Gastrocnemius medialis (tissue), 4 donors: ENCODE measurements around the gene MAGIX. TPM values are rescaled to one million over a fixed set of nuclear protein-coding genes. Genes with fewer than 3 reads are reported as not detected.

Experiments used
- ATAC-seq, 2 donors: fragments of 150-250 bp; one replicate each; pipeline ENCODE4 v1.9.1; 2016
- DNase-seq, 2 donors: peaks; one replicate each; pipeline ENCODE4 v3.0.0-alpha.2; 2019
- H3K27ac ChIP-seq, 4 donors: fragments of 200-600 bp; sonication (generic); 1 replicate in 1 of 4; 2 replicates in 3 of 4; pipeline ENCODE4 v1.5.1; 2016 to 2018; ENCODE audit warnings: mild to moderate bottlenecking in 2 of 4, moderate library complexity in 1 of 4
- H3K27me3 ChIP-seq, 3 donors: fragments of 200-600 bp; sonication (generic) in 2 of 3; 1 replicate in 1 of 3; 2 replicates in 2 of 3; pipeline versions ENCODE4 v1.5.1 to v1.6.0; 2016 to 2019; ENCODE audit warnings: mild to moderate bottlenecking in 1 of 3, moderate library complexity in 1 of 3
- H3K36me3 ChIP-seq, 2 donors: fragments of 200-600 bp; sonication (generic) in 1 of 2; one replicate each; pipeline ENCODE4 v1.5.1; 2017 to 2018
- H3K4me1 ChIP-seq, 2 donors: fragments of 200-600 bp; sonication (generic) in 1 of 2; one replicate each; pipeline ENCODE4 v1.5.1; 2016 to 2017; ENCODE audit warnings: mild to moderate bottlenecking in 2 of 2
- H3K4me3 ChIP-seq, 4 donors: fragments of 200-600 bp; sonication (generic) in 3 of 4; 1 replicate in 1 of 4; 2 replicates in 3 of 4; pipeline ENCODE4 v1.5.1; 2016 to 2019; ENCODE audit warnings: mild to moderate bottlenecking in 2 of 4
- H3K9me3 ChIP-seq, 3 donors: fragments of 200-600 bp; sonication (generic) in 2 of 3; 1 replicate in 1 of 3; 2 replicates in 2 of 3; pipeline ENCODE4 v1.5.1; 2016 to 2019
- POLR2A ChIP-seq, 2 donors: fragments of 450-650 bp; IDR thresholded peaks; one replicate each; pipeline ENCODE4 v1.6.1; 2017; ENCODE audit warnings: antibody characterized with exemption in 2 of 2, mild to moderate bottlenecking in 2 of 2, moderate library complexity in 2 of 2
- in situ Hi-C, 4 donors: fragments of 200-750 bp; cut with MboI; loops; one replicate each; pipeline versions ENCODE4 v1.15.0 to v1.8.0; 2017; ENCODE audit warnings: low sequenced_read_pairs in 4 of 4
- intact Hi-C: fragments of 100-400 bp; cut with DNase I; formaldehyde crosslinking; loops from one replicate; pipeline ENCODE4 v1.15.1; 2023; ENCODE audit warnings: low total_unique reads
- total RNA-seq, 4 donors: library from RNA; depleted of rRNA; stranded (reverse); fragments of >200 nt; gene quantifications; one replicate each; pipeline versions ENCODE4 v1.1.0 to v1.2.3, GENCODE V29; 2016
- TF ChIP-seq, protein P1 (sequence below), 5 experiments: fragments of 450-650 bp in 3 of 5; fragments of 200-600 bp in 2 of 5; sonication (generic) in 2 of 5; IDR thresholded peaks in 4 of 5; conservative IDR thresholded peaks in 1 of 5; 1 replicate in 4 of 5; 2 replicates in 1 of 5; pipeline ENCODE4 v1.5.1; 2016 to 2019; ENCODE audit warnings: antibody characterized with exemption in 5 of 5, mild to moderate bottlenecking in 3 of 5, moderate library complexity in 3 of 5

MAGIX gene
- total RNA-seq, 4 donors from 2014 or later = 2.7 to 7.3 (median 5.3) TPM

DNA sequence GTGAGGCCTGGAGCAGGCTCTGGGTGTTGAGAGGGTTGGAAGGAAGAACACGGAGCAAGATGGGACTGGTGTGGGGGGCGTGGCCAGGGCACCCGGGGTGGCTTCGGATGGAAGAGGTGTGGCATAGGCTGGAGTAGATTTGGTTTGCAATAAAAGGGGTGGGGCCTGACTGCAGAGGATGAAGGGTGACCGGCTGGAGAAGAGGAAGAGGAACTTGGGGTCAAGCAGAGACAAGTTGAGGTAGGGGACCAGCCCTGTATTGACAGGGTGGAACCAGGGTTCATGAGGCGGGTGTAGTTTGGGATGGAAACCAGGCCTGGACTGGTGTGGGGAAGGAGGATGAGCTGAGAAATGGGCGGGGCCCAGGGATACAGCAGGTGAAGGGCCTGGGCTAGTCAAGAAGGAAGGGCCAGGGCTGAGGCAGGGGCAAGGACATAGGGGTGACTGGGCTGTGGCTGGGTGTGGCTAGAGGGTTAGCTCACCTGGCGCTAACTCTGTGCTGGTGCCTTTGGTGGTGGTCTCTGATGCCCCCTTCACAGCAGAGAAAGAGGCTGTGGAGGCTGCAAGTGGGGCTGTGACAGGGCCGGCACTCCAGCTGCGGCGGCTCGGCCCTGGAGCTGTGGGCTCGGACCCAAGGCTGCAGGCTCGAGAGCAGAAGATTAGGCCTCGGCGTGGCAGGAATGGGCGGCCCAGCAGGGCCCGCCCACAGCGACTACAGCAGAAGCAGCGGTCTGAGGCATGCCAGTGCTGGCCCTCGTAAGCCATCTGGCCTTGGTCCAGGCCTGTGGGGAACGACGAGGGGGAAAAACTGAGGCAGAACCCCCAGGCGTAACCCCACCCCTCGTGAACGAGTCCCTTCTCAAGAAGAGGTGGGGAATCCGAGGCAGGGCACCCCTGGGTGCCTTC lies 14.1 kb downstream of the MAGIX start:
- ATAC-seq (no peak), DNase-seq (no peak)
- H3K4me3 ChIP-seq = no peak overlapping the region
- no peaks in the 10 kb centered on the region for H3K27me3 ChIP-seq
- no peak for TF ChIP-seq POLR2A (IDR thresholded peaks at IDR 0.05)
- TF ChIP-seq, protein P1, sequence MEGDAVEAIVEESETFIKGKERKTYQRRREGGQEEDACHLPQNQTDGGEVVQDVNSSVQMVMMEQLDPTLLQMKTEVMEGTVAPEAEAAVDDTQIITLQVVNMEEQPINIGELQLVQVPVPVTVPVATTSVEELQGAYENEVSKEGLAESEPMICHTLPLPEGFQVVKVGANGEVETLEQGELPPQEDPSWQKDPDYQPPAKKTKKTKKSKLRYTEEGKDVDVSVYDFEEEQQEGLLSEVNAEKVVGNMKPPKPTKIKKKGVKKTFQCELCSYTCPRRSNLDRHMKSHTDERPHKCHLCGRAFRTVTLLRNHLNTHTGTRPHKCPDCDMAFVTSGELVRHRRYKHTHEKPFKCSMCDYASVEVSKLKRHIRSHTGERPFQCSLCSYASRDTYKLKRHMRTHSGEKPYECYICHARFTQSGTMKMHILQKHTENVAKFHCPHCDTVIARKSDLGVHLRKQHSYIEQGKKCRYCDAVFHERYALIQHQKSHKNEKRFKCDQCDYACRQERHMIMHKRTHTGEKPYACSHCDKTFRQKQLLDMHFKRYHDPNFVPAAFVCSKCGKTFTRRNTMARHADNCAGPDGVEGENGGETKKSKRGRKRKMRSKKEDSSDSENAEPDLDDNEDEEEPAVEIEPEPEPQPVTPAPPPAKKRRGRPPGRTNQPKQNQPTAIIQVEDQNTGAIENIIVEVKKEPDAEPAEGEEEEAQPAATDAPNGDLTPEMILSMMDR (IDR thresholded peaks at IDR 0.05 in 4 of 5, conservative IDR thresholded peaks at IDR 0.05 in 1 of 5) = no peak
- in situ Hi-C loops (no loop called here), intact Hi-C loops (loop anchor here (10.0 kb wide), 1 partner anchor 1692 kb away; the partner anchor contains the start of gene ZNF41)
- peak overlapping the region; percentile 39 to 70 (median 54) for H3K27ac ChIP-seq
- H3K9me3 ChIP-seq = no peaks in the 10 kb centered on the region
- H3K36me3 ChIP-seq = peaks cover 0 to 19% of the 10 kb centered on the region in 2 donors
- H3K4me1 ChIP-seq = peaks cover 0 to 3% of the 10 kb centered on the region in 2 donors

DNA sequence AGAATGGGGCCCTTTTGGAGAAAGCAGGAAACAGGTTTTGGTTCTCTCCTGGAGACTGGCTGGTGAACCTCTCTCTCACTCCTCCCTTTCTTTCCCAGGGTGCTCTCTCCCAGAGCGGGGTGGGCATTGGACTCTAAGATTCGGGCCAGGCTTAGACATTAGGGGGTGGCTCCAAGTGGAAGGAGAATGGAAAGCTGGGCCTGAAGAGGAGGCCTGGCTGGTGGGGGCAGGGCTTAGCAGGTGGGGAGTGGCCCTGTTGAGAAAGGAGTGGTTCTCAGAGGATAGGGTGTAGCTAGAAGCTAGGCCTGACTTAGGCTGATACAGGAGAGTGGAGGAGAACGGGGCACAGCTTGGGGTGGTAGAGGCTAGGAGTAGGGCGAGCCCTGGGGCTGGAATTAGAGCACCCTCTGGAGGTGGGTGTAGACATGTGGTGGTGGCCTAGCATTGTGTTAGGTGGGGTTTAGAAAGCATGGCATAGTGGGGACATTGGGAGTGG lies 14.8 kb downstream of the MAGIX start:
- in situ Hi-C loops = no loop called here
- Histone ChIP-seq H3K27ac (peak overlapping the region; percentile 39 to 70 (median 54)), H3K27me3 (no peaks in the 10 kb centered on the region), H3K4me1 (peaks cover 0 to 3% of the 10 kb centered on the region in 2 donors), H3K9me3 (no peaks in the 10 kb centered on the region), H3K4me3 (no peak overlapping the region), H3K36me3 (peaks cover 0 to 19% of the 10 kb centered on the region in 2 donors)
- peak; percentile 61 to 74 for ATAC-seq
- DNase-seq = peak in 1 of 2 donors; percentile 37
- TF ChIP-seq, protein P1 (IDR thresholded peaks at IDR 0.05 in 4 of 5, conservative IDR thresholded peaks at IDR 0.05 in 1 of 5) = peak in 2 of 5 experiments; percentile 10 to 45
- no peak for TF ChIP-seq POLR2A (IDR thresholded peaks at IDR 0.05)
- intact Hi-C loops = loop anchor here (10.0 kb wide), 1 partner anchor 1693 kb away; the partner anchor contains the start of gene ZNF41

DNA sequence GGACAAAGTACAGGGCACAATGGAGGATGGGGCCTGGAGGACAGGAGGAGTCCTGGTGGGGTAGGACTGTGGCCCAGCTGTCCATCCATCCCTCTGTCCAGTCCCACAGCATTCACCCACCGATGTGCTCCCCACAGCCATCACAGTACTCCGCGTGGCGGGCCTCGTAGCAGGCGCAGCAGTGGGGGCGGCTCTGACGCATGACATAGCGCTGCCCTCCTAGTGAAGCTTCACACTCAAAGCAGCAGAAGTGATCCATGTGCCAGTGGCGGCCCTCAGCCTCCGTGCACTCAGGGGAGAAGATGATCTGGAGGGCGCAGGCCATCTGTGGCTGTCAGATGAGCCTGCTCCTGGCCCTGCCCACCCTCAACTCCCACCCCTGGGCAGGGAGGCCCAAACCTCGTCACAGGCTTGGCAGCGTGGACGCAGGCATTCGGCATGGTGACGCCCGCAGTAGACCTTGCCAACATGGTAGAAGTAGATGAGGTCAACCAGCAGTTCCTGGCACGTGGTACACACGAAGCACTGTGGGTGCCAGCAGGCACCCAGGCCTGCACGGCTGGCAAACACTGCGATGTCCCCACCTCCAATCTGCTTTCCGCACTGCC lies 15.4 kb downstream of the MAGIX start:
- H3K4me1 ChIP-seq = peaks cover 0 to under 1% of the 10 kb centered on the region in 2 donors
- H3K4me3 ChIP-seq = no peak overlapping the region
- in situ Hi-C loops (no loop called here), intact Hi-C loops (loop anchor here (10.0 kb wide), 1 partner anchor 1693 kb away; the partner anchor contains the start of gene ZNF41)
- no peaks in the 10 kb centered on the region for H3K27me3 ChIP-seq
- H3K27ac ChIP-seq = peak overlapping the region in 3 of 4 donors; percentile 39 to 70 (median 64)
- peaks cover 0 to 23% of the 10 kb centered on the region in 2 donors for H3K36me3 ChIP-seq
- TF ChIP-seq, protein P1 (IDR thresholded peaks at IDR 0.05 in 4 of 5, conservative IDR thresholded peaks at IDR 0.05 in 1 of 5) = no peak
- DNase-seq (peak in 1 of 2 donors; percentile 48), ATAC-seq (peak; percentile 39 to 61)
- no peaks in the 10 kb centered on the region for H3K9me3 ChIP-seq

DNA sequence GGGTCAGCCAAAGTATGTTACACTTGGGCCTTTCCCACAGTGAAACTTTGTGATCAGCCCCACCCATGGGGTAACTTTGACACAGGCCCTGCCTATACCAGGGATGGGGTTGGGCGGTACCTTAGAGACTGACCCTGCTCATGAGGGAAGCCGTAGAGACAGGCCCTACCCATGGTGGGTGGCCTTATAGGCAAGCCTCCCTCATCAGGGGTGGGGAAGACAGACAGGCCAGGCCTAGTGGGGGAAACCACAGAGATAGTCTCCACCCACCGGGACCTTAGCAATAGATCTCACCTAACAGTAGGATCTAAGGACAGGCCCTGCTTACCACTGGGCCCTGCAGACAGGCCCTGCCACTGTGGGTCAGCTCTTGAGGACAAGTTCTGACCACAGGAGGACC lies 16.0 kb downstream of the MAGIX start:
- in situ Hi-C loops (no loop called here), intact Hi-C loops (loop anchor here (10.0 kb wide), 1 partner anchor 1694 kb away; the partner anchor contains the start of gene ZNF41)
- no peaks in the 10 kb centered on the region for H3K9me3 ChIP-seq
- H3K27ac ChIP-seq = peak overlapping the region in 2 of 4 donors; percentile 64 to 70
- TF ChIP-seq, protein P1 (IDR thresholded peaks at IDR 0.05 in 4 of 5, conservative IDR thresholded peaks at IDR 0.05 in 1 of 5) = no peak
- TF ChIP-seq POLR2A (IDR thresholded peaks at IDR 0.05) = no peak
- ATAC-seq (no peak), DNase-seq (no peak)
- peaks cover 0 to 25% of the 10 kb centered on the region in 2 donors for H3K36me3 ChIP-seq
- H3K4me1 ChIP-seq = no peaks in the 10 kb centered on the region
- H3K4me3 ChIP-seq = no peak overlapping the region
- H3K27me3 ChIP-seq = no peaks in the 10 kb centered on the region
